NCI-H2171 (cell line): Measurements from ENCODE around the gene MINDY3.

Experiments
- DNase-seq: peaks from one replicate; lab custom pipeline; 2025; lab: John Stamatoyannopoulos, UW

Gene MINDY3

GRCh38 chr10:15738270-15738925 lies 121.9 kb downstream of the MINDY3 start:
- DNase-seq = no peak

GRCh38 chr10:15737656-15738055 lies 122.7 kb downstream of the MINDY3 start:
- no peak for DNase-seq

GRCh38 chr10:15735763-15736162 lies 124.5 kb downstream of the MINDY3 start:
- DNase-seq = no peak

GRCh38 chr10:15730341-15730740 lies 130.0 kb downstream of the MINDY3 start:
- DNase-seq = no peak

GRCh38 chr10:15729890-15730289 lies 130.4 kb downstream of the MINDY3 start:
- no peak for DNase-seq
